B cell (primary cell): ENCODE results near the gene COL10A1.

Experiments used
- EZH2 ChIP-seq: IDR thresholded peaks from 2 replicates; pipeline ENCODE4 v1.6.1; 2012; ENCODE audit warnings: borderline replicate concordance, low read depth, mild to moderate bottlenecking, moderate library complexity, low read length; ENCODE audit not compliant: insufficient read depth, poor library complexity, severe bottlenecking
- TF ChIP-seq, protein P1 (sequence below): fragments of 200-600 bp; IDR thresholded peaks from one replicate; pipeline ENCODE4 v1.8.0; 2022; ENCODE audit warnings: antibody characterized with exemption, mild to moderate bottlenecking

DNA sequence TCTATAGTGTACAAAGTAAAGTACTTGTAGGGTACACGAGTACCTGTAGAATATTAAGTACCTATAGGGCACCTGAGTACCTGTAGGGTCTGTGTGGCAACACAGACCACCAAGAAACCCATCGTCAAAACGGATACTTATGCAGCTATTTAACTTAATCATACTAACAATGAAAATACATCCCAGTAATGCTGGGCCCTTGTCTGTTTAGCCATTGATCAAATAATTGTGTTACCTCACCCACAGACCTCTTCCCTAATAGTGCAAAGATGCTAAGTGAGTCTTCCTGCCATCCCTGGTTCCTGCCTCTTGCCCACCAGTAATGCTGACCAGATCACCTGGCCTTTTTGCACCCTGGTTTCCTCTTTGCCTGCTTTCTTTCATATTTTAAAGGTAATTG is 7.5 kb upstream of the COL10A1 start:
- TF ChIP-seq, protein P1, sequence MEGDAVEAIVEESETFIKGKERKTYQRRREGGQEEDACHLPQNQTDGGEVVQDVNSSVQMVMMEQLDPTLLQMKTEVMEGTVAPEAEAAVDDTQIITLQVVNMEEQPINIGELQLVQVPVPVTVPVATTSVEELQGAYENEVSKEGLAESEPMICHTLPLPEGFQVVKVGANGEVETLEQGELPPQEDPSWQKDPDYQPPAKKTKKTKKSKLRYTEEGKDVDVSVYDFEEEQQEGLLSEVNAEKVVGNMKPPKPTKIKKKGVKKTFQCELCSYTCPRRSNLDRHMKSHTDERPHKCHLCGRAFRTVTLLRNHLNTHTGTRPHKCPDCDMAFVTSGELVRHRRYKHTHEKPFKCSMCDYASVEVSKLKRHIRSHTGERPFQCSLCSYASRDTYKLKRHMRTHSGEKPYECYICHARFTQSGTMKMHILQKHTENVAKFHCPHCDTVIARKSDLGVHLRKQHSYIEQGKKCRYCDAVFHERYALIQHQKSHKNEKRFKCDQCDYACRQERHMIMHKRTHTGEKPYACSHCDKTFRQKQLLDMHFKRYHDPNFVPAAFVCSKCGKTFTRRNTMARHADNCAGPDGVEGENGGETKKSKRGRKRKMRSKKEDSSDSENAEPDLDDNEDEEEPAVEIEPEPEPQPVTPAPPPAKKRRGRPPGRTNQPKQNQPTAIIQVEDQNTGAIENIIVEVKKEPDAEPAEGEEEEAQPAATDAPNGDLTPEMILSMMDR: no peak
- no peak for TF ChIP-seq EZH2
